Hepatocyte (in vitro differentiated cells): ENCODE results near the gene UTP15. TPM values are rescaled to one million over a fixed set of nuclear protein-coding genes. Genes with fewer than 3 reads are reported as not detected.

Source experiments
- DNase-seq: peaks from one replicate; pipeline ENCODE4 v3.0.0-alpha.2; 2016; ENCODE audit warnings: low spot score
- H2AFZ ChIP-seq: fragments of 200-600 bp; sonication (generic); 2 replicates; pipeline ENCODE4 v1.6.0; 2016; ENCODE audit warnings: antibody characterized with exemption, mild to moderate bottlenecking
- H3K27ac ChIP-seq: fragments of 200-600 bp; sonication (generic); 2 replicates; pipeline ENCODE4 v1.5.1; 2016; ENCODE audit warnings: mild to moderate bottlenecking
- H3K27me3 ChIP-seq: fragments of 200-600 bp; sonication (generic); 2 replicates; pipeline ENCODE4 v1.6.1; 2016
- H3K36me3 ChIP-seq: fragments of 200-600 bp; sonication (generic); replicated peaks from 2 replicates; pipeline ENCODE4 v1.5.1; 2016; ENCODE audit warnings: low read depth; ENCODE audit not compliant: insufficient read depth
- H3K4me1 ChIP-seq: fragments of 200-600 bp; sonication (generic); 2 replicates; pipeline ENCODE4 v1.5.1; 2016; ENCODE audit warnings: mild to moderate bottlenecking, moderate library complexity; ENCODE audit not compliant: insufficient read depth
- H3K4me2 ChIP-seq: fragments of 200-600 bp; sonication (generic); 2 replicates; pipeline ENCODE4 v1.6.0; 2016
- H3K4me3 ChIP-seq: fragments of 200-600 bp; sonication (generic); 2 replicates; pipeline ENCODE4 v1.5.1; 2016; ENCODE audit warnings: mild to moderate bottlenecking
- H3K79me2 ChIP-seq: fragments of 200-600 bp; sonication (generic); 2 replicates; pipeline ENCODE4 v1.6.0; 2017; ENCODE audit warnings: mild to moderate bottlenecking
- H3K9me2 ChIP-seq: fragments of 200-600 bp; sonication (generic); replicated peaks from 2 replicates; pipeline ENCODE4 v1.6.0; 2017; ENCODE audit warnings: mild to moderate bottlenecking; ENCODE audit not compliant: insufficient read depth
- H3K9me3 ChIP-seq: fragments of 200-600 bp; sonication (generic); 2 replicates; pipeline ENCODE4 v1.5.1; 2016; ENCODE audit warnings: low read depth, mild to moderate bottlenecking
- H4K20me1 ChIP-seq: fragments of 200-600 bp; sonication (generic); 2 replicates; pipeline ENCODE4 v1.6.0; 2016; ENCODE audit warnings: mild to moderate bottlenecking; ENCODE audit not compliant: insufficient read depth, poor library complexity, severe bottlenecking
- EZH2 ChIP-seq: fragments of 200-600 bp; sonication (generic); IDR thresholded peaks from 2 replicates; pipeline ENCODE4 v1.6.1; 2016; ENCODE audit warnings: antibody characterized with exemption, mild to moderate bottlenecking, borderline replicate concordance
- EZH2phosphoT487 ChIP-seq: fragments of 200-600 bp; sonication (generic); IDR thresholded peaks from one replicate; pipeline ENCODE4 v1.6.1; 2018; ENCODE audit warnings: antibody characterized with exemption, mild to moderate bottlenecking, low read depth, moderate library complexity; ENCODE audit not compliant: unreplicated experiment, severe bottlenecking
- WGBS: methylation state at CpG from one replicate; pipeline ENCODE4 v1.1.6; 2016; ENCODE audit warnings: low lambda C conversion rate; ENCODE audit errors: missing lambda C conversion rate; 5-methylcytosine and 5-hydroxymethylcytosine counted together
- polyA plus RNA-seq: library from polyadenylated mRNA; unstranded; fragments of >200 nt; fragmentation: Nextera tagmentation; extraction: Ambion mirVana; gene quantifications from 2 replicates; pipeline ENCODE4 v1.2.1, GENCODE V29; 2016
- total RNA-seq: library from RNA; depleted of rRNA; stranded (reverse); fragments of >200 nt; gene quantifications from 2 replicates; pipeline ENCODE4 v1.2.3, GENCODE V29; 2014
- TF ChIP-seq, protein P1 (sequence below): fragments of 200-600 bp; sonication (generic); IDR thresholded peaks from 2 replicates; pipeline ENCODE4 v1.5.1; 2016; ENCODE audit warnings: antibody characterized with exemption, mild to moderate bottlenecking; ENCODE audit not compliant: poor library complexity

The UTP15 gene
- total and polyA plus RNA-seq, 2 experiments from 2014 or later = 11.0 to 20.7 TPM

DNA sequence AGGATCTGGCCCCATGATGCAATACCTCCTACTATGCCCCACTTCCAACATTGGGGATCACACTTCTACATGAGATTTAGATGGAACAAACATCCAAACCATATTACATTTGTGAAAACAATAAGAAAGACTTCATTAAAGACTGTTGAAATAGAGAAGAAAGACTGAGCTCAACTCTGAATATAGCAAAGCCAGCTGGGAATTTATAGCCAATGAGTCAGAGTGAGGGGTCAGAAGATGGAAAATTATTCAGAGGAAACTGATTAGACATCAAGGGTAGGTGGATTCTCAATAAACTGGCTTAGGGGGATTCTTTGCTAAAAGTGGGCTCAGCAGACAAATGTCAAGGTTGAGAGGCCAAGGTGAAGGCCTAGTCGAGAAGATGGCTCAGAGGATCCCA lies 41.7 kb upstream of the UTP15 start:
- Histone ChIP-seq H3K36me3 (no peaks in the 10 kb centered on the region), H4K20me1 (no peaks in the 10 kb centered on the region), H3K4me1 (no peaks in the 10 kb centered on the region), H2AFZ (no peak overlapping the region), H3K79me2 (no peaks in the 10 kb centered on the region), H3K9me3 (no peaks in the 10 kb centered on the region), H3K4me3 (no peak overlapping the region), H3K9me2 (no peaks in the 10 kb centered on the region), H3K27me3 (no peaks in the 10 kb centered on the region), H3K4me2 (no peak overlapping the region), H3K27ac (no peak overlapping the region)
- no peak for DNase-seq
- no peak for TF ChIP-seq EZH2phosphoT487
- WGBS = 93% methylated on average over 1 of the region's 1 CpG

DNA sequence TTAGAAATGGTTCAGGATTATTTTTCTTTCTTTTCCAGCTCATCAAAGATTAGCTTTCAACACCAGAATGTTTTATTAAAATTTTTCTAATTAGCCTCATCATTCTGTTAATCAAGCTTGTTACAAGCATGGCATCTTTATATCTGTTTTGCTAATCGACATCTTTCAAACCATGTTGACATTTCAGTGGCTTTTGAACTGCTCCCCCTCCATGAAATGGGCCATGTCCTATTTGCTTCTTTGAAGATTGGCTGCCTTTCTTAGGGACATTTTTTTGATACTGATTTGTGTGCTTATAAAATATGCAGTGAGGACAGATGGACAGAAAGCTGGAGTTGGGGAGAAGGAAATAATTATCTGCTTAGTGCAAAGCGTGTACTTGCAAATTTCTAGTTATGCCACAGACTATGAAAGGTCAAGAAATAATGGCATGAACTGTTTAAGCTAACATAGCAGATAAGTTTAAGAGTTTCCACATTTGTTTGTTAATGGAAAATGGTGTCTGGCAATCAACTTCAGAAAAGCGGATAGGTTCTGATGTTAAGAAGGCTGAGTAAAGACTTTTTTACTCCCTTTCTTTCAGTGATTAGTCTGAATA lies 39.8 kb upstream of the UTP15 start:
- Histone ChIP-seq H3K79me2 (no peaks in the 10 kb centered on the region), H3K4me2 (no peak overlapping the region), H3K9me3 (no peaks in the 10 kb centered on the region), H2AFZ (no peak overlapping the region), H3K9me2 (no peaks in the 10 kb centered on the region), H3K36me3 (no peaks in the 10 kb centered on the region), H3K4me1 (no peaks in the 10 kb centered on the region), H3K27ac (no peak overlapping the region), H3K4me3 (no peak overlapping the region), H4K20me1 (no peaks in the 10 kb centered on the region), H3K27me3 (no peaks in the 10 kb centered on the region)
- 84% methylated on average over 3 of the region's 3 CpGs for WGBS
- DNase-seq = no peak
- TF ChIP-seq EZH2phosphoT487 (no peak), EZH2 (no peak)
- TF ChIP-seq, protein P1, sequence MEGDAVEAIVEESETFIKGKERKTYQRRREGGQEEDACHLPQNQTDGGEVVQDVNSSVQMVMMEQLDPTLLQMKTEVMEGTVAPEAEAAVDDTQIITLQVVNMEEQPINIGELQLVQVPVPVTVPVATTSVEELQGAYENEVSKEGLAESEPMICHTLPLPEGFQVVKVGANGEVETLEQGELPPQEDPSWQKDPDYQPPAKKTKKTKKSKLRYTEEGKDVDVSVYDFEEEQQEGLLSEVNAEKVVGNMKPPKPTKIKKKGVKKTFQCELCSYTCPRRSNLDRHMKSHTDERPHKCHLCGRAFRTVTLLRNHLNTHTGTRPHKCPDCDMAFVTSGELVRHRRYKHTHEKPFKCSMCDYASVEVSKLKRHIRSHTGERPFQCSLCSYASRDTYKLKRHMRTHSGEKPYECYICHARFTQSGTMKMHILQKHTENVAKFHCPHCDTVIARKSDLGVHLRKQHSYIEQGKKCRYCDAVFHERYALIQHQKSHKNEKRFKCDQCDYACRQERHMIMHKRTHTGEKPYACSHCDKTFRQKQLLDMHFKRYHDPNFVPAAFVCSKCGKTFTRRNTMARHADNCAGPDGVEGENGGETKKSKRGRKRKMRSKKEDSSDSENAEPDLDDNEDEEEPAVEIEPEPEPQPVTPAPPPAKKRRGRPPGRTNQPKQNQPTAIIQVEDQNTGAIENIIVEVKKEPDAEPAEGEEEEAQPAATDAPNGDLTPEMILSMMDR = no peak

DNA sequence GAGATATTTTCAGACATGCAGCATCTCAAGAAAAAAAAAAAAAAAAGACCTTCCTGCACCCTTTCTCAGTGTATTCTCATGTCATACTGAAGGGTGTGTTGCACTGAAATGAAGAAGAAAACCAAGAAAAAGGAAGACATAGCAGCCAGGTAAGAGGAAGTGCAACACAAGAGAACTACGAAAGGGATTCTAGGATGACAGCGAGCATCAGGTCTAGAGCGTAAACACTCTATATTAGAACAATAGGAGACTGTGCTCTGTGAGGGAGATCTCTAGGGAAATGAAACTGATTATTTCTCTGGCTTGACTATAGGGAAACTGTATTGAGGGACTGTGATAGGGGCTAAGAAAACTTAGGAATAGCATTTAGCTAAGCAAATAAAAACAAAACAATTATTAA lies 37.3 kb upstream of the UTP15 start:
- no peaks in the 10 kb centered on the region for H3K36me3 ChIP-seq
- no peak overlapping the region for H2AFZ ChIP-seq
- no peak overlapping the region for H3K4me2 ChIP-seq
- H3K4me3 ChIP-seq = no peak overlapping the region
- no peaks in the 10 kb centered on the region for H3K27me3 ChIP-seq
- TF ChIP-seq, protein P1 = no peak
- TF ChIP-seq EZH2phosphoT487 (no peak), EZH2 (no peak)
- WGBS = 86% methylated on average over 3 of the region's 3 CpGs
- no peak overlapping the region for H3K27ac ChIP-seq
- no peaks in the 10 kb centered on the region for H4K20me1 ChIP-seq
- DNase-seq = no peak
- H3K79me2 ChIP-seq = no peaks in the 10 kb centered on the region
- no peaks in the 10 kb centered on the region for H3K4me1 ChIP-seq
- H3K9me2 ChIP-seq = no peaks in the 10 kb centered on the region
- H3K9me3 ChIP-seq = no peaks in the 10 kb centered on the region

DNA sequence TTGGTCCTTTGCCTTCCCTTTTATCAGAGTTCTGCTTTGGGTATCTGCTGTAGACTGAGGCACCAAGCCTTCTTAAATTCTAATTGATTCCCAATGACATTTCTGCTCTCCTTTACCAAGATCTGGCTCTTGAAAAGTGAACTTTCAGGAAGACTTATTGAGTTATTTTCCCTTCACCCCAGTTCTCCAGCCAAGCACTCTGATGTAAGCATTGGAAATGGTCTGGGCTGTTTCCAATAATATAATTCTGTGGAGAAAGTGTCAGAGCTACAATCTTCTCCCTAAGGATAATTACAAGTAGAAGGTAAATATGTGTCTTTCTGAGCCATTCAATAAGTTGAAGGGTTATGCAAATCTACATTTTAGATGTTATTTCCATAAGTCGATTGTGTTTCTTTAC lies 36.5 kb upstream of the UTP15 start:
- H2AFZ ChIP-seq = no peak overlapping the region
- H3K4me2 ChIP-seq = no peak overlapping the region
- 89% methylated on average over 1 of the region's 1 CpG for WGBS
- H3K27ac ChIP-seq = no peak overlapping the region
- H3K4me1 ChIP-seq = no peaks in the 10 kb centered on the region
- DNase-seq = no peak
- H3K36me3 ChIP-seq = no peaks in the 10 kb centered on the region
- no peak for TF ChIP-seq EZH2phosphoT487
- TF ChIP-seq, protein P1 = no peak
- TF ChIP-seq EZH2 = no peak
- no peaks in the 10 kb centered on the region for H3K9me2 ChIP-seq
- H3K27me3 ChIP-seq = no peaks in the 10 kb centered on the region
- H3K9me3 ChIP-seq = no peaks in the 10 kb centered on the region
- no peaks in the 10 kb centered on the region for H4K20me1 ChIP-seq
- H3K4me3 ChIP-seq = no peak overlapping the region
- H3K79me2 ChIP-seq = no peaks in the 10 kb centered on the region
